Aorta (tissue), 5 donors: ENCODE measurements around the gene F13A1. TPM values are rescaled to one million over a fixed set of nuclear protein-coding genes. Genes with fewer than 3 reads are reported as not detected.

ENCODE experiments used
- ATAC-seq: fragments of 200-7000 bp; cut with Tn5 transposase; one replicate; pipeline ENCODE4 v1.9.1; 2022; ENCODE audit warnings: moderate library complexity; ENCODE audit not compliant: low FRiP score
- DNase-seq, 2 donors: peaks; one replicate each; pipeline ENCODE4 v3.0.0-alpha.2; 2020
- H3K27ac ChIP-seq, 2 donors: one replicate each; pipeline ENCODE4 v1.5.1; 2013; ENCODE audit warnings: low read length in 2 of 2, mild to moderate bottlenecking in 2 of 2, moderate library complexity in 2 of 2, control low read depth in 1 of 2, inconsistent platforms in 1 of 2, low read depth in 1 of 2
- H3K27me3 ChIP-seq, 2 donors: one replicate each; pipeline ENCODE4 v1.6.1; 2013; ENCODE audit warnings: control low read depth in 1 of 2, low read length in 1 of 2, mild to moderate bottlenecking in 1 of 2, moderate library complexity in 1 of 2; ENCODE audit not compliant: insufficient read depth in 2 of 2, control insufficient read depth in 1 of 2
- H3K36me3 ChIP-seq, 2 donors: one replicate each; pipeline ENCODE4 v1.6.1; 2013; ENCODE audit warnings: control low read depth in 1 of 2, low read length in 1 of 2, mild to moderate bottlenecking in 1 of 2; ENCODE audit not compliant: insufficient read depth in 2 of 2, control insufficient read depth in 1 of 2
- H3K4me1 ChIP-seq, 2 donors: one replicate each; pipeline ENCODE4 v1.6.1; 2013; ENCODE audit warnings: low read length in 2 of 2, control low read depth in 1 of 2, mild to moderate bottlenecking in 1 of 2, moderate library complexity in 1 of 2; ENCODE audit not compliant: insufficient read depth in 2 of 2, control insufficient read depth in 1 of 2
- H3K4me3 ChIP-seq, 2 donors: one replicate each; pipeline ENCODE4 v1.5.1; 2013; ENCODE audit warnings: low read length in 2 of 2, control low read depth in 1 of 2, mild to moderate bottlenecking in 1 of 2
- H3K9me3 ChIP-seq: one replicate; pipeline ENCODE4 v1.6.1; 2013; ENCODE audit warnings: mild to moderate bottlenecking, low read length; ENCODE audit not compliant: control insufficient read depth
- WGBS, 2 donors: extraction: QIAGEN DNeasy Blood & Tissue Kit; methylation state at CpG; one replicate each; pipeline ENCODE4 v1.1.7; 2013; 5-methylcytosine and 5-hydroxymethylcytosine counted together
- intact Hi-C, 2 donors: fragments of 100-400 bp; cut with DNase I; formaldehyde crosslinking; loops; one replicate each; pipeline versions ENCODE4 v1.14.2 to v1.15.0; 2022
- microRNA-seq, 2 donors: library from miRNA; unstranded; fragments of <30 nt; microRNA quantifications; one replicate each; pipeline ENCODE4 v1.2.0, GENCODE V29; 2020
- polyA plus RNA-seq, 2 donors: library from polyadenylated mRNA; stranded (reverse); fragments of 200-250 nt; gene quantifications; one replicate each; pipeline ENCODE4 v1.2.3, GENCODE V29; 2013
- total RNA-seq, 2 donors: library from RNA; stranded (reverse); fragmentation: NEBNext Ultra II Directional; extraction: Animal tissue kit (Norgen Biotek cat#: 25700); gene quantifications; one replicate each; pipeline ENCODE4 v1.2.1, GENCODE V29; 2021
- donor health status: healthy with polysubstance abuse.
- donor health status: Bipolar disorder and iron deficiency.
- donor health status: DM: no; HTN: no; CAD: no.
- donor health status: DM: no; HTN: no; CAD: no.
- donor health status: DM: yes; HTN: yes; CAD: no.

Gene F13A1
- total and polyA plus RNA-seq, 4 donors: 16.8 to 421 (median 122) TPM

- no peak for ATAC-seq
- no peak overlapping the region for H3K4me3 ChIP-seq
- no peak overlapping the region for H3K27ac ChIP-seq
- no peaks in the 10 kb centered on the region for H3K27me3 ChIP-seq
- DNase-seq: no peak
- H3K36me3 ChIP-seq: no peaks in the 10 kb centered on the region
- 82 to 87% methylated on average over 3 of the region's 3 CpGs for WGBS, 2 donors
- H3K4me1 ChIP-seq: no peaks in the 10 kb centered on the region
- H3K9me3 ChIP-seq: peaks cover 8% of the 10 kb centered on the region
- intact Hi-C loops: no loop called here
Measured at GRCh38 chr6:6125495-6125894, 195.0 kb downstream of the F13A1 start.

DNA sequence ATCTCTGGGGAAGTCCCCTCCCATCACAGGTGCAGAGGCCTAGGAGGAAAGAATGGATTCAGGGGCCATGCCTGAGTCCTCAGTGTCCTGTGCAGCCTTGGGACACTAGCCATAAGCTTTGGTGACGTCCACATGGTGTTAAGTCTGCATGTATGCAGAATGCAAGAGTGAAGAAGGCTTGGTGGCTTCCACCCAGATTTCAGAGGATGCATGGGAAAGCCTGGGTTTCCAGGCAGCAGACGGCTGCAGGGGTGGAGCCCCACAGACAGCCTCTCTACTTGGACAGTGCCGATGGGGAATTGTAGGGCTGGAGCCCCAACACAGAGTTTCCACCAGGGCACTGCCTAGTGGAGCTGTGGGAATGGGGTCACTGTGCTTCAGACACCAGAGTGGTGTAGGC is 196.7 kb downstream of the F13A1 start:
- H3K27me3 ChIP-seq: no peaks in the 10 kb centered on the region
- no peak for DNase-seq
- WGBS, 2 donors: 50 to 65% methylated on average over 3 of the region's 3 CpGs

DNA sequence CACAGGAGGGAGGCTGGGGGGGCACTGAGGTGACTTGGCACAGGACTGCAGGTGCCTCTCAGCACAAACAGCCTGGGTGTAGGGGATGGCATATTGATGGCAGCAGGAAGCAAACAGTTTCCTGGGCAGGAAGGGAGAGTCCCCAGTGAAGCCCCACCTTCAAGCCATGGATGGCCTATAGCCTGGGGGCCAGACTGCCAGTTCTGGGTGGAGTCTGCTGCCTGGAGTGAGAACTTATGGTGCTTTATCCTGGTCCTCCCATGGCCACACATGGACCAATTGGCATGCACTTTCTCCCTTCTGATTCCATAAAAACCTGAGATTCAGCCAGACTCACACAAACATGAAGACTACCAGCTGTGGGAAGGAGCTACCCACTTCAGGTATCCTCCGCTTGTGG is 198.5 kb downstream of the F13A1 start:
- 92 to 97% methylated on average over 1 of the region's 1 CpG for WGBS, 2 donors
- H3K9me3 ChIP-seq: peaks cover 10% of the 10 kb centered on the region
- DNase-seq (no peak), ATAC-seq (no peak)
- H3K4me3 ChIP-seq: no peak overlapping the region
- no peaks in the 10 kb centered on the region for H3K27me3 ChIP-seq
- no peaks in the 10 kb centered on the region for H3K4me1 ChIP-seq
- H3K27ac ChIP-seq: no peak overlapping the region
- H3K36me3 ChIP-seq: no peaks in the 10 kb centered on the region
- intact Hi-C loops: no loop called here

More for the DNA sequence above, 196.7 kb downstream of the F13A1 start:
- Histone ChIP-seq H3K9me3 (peaks cover 10% of the 10 kb centered on the region), H3K27ac (no peak overlapping the region), H3K4me1 (no peaks in the 10 kb centered on the region), H3K4me3 (no peak overlapping the region), H3K36me3 (no peaks in the 10 kb centered on the region)
- no peak for ATAC-seq
- intact Hi-C loops: no loop called here

DNA sequence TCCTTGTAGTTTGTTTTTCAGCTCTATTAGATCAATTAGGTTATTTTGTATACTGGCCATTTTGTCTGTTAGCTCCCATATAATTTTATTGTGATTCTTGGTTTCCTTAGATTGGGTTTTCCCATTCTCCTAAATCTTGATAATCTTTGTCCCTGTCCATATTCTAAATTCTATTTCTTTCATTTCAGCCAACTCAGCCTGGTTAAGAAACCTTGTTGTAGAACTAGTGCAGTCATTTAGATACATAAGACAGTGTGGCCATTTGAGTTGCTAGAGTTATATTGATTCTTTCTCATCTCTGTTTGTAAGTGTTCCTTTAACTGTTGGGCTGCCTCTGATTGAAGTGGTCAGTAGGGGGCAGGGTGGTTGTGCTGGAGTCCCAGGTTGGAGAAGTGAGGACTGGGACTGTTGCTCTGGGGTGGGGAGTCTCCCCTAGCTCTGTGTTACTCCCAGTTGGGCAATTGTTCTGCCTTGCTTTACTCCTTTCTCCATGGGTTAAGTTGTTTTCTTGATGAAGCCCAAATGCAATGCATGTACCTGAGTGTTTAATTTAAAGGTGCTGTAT is 214.9 kb downstream of the F13A1 start:
- Histone ChIP-seq H3K9me3 (no peaks in the 10 kb centered on the region), H3K4me3 (no peak overlapping the region), H3K27ac (no peak overlapping the region), H3K4me1 (no peaks in the 10 kb centered on the region), H3K36me3 (no peaks in the 10 kb centered on the region), H3K27me3 (no peaks in the 10 kb centered on the region)
- intact Hi-C loops: no loop called here
- no peak for DNase-seq
- ATAC-seq: no peak

Small RNA genes lying within 50 kb of the gene (microRNA-seq; reads per million reads assigned to microRNA genes)
- gene MIR5683 (0 reads per million in 2 donors), gene MIR7853 (0 reads per million in 2 donors)
